HG03575 (cell line): ENCODE measurements around the gene RABGAP1.

Source experiments
- ATAC-seq: cut with Tn5 transposase; IDR thresholded peaks from one replicate; pipeline ENCODE4 v1.9.1; 2021; ENCODE audit not compliant: unreplicated experiment, insufficient number of reproducible peaks, low FRiP score; ENCODE audit errors: extremely low read depth

The RABGAP1 gene

DNA sequence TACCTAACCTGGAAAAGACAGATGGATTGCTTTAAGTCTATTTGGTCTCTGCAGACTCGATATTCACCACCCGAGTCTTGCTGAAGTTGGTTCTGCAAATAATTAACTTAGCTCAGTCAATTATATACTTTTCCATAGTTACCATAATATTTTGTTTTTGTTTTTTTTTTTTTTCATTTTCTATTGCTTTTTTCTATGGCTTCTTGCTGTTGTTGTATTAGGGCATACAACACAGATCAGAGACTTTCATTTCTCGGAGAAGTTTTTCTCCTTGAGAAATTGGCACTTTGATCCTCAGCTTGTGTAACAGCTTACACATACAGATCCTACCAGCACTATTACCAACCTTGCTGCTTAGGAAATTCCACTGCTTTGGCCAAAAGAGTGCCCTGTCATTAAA, 180.6 kb downstream of the RABGAP1 start:
- ATAC-seq, result no peak

DNA sequence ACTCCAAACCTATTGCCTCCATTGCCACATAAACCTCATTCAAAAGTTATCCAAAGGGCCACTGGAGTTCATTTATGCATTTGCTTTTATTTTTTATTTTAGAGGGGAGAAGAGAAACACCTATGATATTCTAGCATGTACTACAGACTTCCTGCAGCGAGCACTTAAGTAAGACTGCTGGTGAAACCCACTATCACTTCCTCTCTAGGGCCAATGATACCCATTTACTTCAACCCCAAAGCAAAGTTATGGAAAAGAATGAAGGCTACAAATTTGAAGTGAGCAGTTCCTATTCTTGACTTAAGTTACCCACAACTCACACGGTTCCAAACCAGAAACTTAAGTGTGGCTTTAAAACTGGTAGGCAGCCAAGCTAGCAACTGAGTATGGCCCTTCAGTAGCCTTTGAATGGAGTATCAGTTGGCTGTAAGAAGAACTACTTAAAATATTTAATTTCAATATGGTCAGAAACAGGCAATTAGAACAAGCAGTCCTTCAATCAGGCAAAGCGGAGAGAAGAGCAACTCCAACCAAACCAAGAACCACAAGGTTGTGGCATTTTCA, 186.8 kb downstream of the RABGAP1 start:
- no peak for ATAC-seq

DNA sequence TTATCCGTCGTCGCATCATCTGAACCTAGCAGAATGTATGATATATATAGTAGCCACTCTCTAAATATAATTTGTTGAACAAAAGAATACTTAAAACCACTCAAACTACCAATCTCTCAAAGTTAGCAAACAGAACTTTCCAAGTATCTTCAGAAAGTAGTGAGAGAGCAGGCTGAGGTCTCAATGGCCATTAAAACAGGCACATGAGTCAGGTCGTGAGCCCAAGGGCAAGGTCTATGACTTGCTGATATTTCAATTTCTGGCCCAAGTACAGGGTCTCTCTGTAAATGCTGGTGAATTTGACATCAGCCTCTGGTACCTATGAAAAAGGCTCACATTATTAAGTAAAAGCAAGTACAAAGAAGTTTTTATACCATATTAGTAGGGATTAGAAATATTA, 187.8 kb downstream of the RABGAP1 start:
- ATAC-seq, result no peak

- ATAC-seq, result no peak
Measured at GRCh38 chr9:123129423-123129822, 188.6 kb downstream of the RABGAP1 start.

GRCh38 chr9:123131258-123131657, 190.4 kb downstream of the RABGAP1 start:
- ATAC-seq, result no peak

DNA sequence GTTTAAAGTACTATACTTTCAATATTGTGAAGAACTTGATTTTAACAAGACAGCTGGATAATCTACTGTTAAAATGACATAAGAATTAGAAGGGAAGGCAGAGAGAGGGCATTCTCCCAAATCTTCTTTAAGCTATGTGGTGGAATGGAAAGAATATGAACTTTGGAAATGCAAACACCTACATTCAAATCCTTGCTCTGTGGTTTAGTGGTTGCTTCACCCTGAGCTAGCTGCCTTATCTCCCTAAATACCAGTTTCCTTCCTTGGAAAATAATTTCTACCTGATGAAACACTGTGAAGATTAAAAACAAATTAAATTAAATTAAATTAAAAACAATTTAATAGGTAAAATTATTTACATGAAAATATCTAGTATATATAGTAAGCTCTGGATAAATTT, 191.2 kb downstream of the RABGAP1 start:
- no peak for ATAC-seq

- no peak for ATAC-seq
Measured at GRCh38 chr9:123132696-123133095, 191.9 kb downstream of the RABGAP1 start.

DNA sequence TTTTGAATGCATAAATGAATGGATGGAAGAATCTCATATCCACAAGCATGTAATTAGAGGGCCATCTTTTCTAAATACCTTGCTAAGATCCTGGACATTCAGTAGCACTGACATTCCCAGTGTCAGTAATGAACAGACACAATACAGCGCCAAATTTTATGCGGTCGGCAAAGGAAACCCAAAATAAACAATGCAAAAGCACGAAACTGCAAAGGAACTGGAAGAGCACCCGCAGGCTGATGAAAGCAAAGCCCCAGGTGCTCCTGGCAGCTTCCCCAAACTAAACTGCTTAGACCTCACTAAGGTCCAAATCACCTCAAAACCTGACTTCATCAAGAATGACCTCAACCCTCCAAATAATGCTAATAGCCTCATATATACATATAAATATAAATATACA, 194.6 kb downstream of the RABGAP1 start:
- ATAC-seq, result no peak

- no peak for ATAC-seq
Measured at GRCh38 chr9:123138163-123138562, 197.3 kb downstream of the RABGAP1 start.

GRCh38 chr9:123149067-123149466, 208.2 kb downstream of the RABGAP1 start:
- ATAC-seq, result no peak

GRCh38 chr9:123150708-123151503, 210.1 kb downstream of the RABGAP1 start:
- no peak for ATAC-seq
